Ammon's horn (tissue), 1 donor: ENCODE data around the gene AP3B1.

ENCODE experiments used
- DNase-seq: peaks from one replicate; pipeline ENCODE4 v3.0.0-alpha.2; 2016; ENCODE audit warnings: low spot score

AP3B1 gene

DNA sequence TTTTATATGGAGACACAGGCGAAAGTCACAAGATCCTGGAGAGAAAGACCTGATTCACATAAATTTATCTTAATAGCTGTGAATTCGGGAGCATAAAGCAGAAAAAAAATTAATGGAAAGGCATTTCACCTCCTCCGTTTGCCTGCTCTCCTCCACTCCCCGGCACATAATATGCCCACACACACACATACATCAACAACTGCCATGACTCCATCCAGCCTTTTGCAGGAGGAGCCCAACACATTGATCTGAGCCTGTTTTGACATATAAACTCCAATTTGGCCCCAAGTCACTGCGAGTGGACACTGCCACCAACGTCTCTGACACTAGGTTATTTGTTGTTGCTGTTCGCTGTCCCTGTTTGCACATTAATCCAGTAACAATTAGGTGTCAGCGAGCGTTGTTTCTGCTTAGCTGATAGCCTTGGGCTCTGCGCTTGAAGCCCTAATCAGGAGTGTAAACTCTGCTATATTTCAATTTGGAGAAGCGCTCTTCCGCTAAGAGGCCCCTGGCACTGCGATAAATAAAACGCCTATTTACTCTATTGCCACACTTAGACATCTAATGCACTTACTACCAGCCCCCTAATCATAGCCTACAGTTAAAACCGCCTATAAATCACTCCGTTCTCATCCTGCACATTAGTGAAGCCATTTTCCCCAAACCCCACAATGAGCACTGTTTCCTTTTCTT is 322.6 kb downstream of the AP3B1 start:
- DNase-seq = peak; percentile 16

DNA sequence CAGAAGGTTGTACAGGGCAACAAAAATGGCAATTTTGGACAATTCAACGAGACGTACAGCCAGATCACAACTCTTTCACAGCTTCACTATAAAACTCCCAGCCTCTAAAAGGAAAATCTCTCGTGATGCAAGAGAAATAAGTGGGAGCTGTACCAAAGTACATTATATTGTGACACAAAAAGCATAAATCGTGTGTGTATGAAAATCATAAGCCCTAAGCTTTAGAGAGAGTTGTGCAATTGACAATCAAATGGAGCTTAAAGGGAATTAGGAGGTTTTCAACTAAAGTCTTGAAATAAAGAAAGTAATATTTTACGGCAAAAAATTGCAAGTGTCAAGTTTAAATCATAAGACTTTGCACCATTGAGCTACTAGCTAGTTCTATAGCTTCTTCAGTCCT is 323.6 kb downstream of the AP3B1 start:
- DNase-seq = no peak

DNA sequence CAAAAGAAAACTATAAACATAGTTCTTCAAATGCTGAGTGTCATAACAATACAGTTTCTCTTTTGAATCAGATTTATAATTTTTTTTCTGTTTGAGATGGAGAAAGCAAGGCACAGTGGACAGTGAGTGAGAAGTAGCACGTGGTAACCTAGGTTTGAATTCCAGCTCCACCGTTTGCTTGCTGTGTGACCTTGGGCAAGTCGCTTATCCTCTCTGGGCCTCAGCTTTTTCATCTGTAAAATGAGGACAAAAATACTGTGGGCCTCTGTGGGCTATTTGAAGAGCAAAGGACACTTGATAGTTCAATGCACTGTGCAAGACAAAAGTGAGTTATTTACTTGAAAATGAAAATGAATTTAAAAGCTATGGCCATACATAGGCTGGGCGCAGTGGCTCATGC is 330.7 kb downstream of the AP3B1 start:
- DNase-seq = no peak

DNA sequence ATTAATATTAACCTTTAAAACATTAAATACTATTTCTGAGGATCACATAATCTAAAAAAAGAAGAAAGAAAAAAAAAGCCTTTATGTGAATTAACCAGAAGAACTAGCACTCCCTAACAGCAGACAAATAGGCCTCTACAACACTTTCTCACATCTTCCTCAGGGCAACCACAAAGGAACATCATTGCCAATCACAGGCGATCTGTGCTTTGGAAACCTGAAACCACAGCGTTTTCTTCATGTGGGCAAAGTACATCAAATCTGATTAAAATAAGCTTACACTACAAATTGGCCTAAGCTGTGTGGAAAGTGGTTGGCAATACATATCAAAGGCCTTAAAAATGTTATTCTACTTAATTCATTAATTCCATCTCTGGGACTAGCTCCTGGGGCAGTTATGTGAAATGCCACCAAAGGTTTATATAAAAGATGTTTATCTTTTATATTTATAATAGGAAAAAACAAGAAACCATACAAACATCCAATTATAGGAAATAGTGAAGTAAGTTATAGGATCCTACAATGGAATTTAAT is 333.6 kb downstream of the AP3B1 start:
- DNase-seq = no peak

DNA sequence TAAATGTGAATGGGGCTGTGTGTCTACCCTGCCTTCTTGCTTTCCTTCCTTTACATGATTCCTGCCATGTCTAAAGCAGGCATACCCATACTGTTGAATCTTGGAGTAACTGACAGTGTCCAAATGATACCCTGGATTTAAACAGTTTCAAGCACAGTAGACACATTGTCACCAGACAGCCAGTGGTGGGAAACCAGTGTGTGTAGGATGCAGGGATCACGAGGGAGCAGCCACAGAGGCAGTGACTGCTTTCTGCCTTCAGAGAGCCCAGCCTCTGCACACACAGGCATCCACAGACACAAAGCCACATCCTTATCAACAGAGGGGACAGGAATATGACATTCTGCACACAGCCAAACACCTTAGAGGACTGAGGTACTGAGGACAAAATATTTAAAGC is 334.2 kb downstream of the AP3B1 start:
- peak; percentile 77 for DNase-seq

DNA sequence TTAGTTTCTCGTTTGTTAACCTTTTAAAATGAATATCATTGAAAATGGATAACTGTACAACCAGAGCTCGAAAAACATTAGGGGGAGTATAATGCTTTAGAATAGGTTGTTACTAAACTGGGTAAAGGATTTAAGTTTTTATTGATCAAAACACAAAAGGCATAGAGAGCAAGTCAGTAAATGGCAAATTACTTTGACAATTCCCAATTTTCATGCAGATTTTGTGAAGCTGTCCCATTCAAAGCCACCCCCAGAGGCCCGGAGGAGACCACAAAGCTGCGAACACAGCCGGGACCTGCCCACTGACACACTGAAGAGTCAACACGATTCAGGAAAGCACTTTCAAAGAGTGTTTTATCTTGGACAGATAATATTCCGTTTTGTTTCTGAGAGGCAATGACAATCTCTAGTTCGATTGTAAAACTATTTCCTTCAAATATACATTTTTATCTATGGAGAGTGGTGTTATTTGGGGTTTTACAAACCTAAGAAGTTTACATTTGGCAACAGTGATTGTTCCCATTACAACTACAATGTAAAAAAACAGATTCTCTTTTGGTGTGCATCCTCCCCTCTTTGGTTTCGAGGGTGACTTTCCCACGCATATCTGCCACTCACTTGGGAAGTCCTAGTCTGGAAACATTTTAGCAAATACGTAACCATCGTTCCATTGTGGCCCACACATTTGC is 335.7 kb downstream of the AP3B1 start:
- no peak for DNase-seq

DNA sequence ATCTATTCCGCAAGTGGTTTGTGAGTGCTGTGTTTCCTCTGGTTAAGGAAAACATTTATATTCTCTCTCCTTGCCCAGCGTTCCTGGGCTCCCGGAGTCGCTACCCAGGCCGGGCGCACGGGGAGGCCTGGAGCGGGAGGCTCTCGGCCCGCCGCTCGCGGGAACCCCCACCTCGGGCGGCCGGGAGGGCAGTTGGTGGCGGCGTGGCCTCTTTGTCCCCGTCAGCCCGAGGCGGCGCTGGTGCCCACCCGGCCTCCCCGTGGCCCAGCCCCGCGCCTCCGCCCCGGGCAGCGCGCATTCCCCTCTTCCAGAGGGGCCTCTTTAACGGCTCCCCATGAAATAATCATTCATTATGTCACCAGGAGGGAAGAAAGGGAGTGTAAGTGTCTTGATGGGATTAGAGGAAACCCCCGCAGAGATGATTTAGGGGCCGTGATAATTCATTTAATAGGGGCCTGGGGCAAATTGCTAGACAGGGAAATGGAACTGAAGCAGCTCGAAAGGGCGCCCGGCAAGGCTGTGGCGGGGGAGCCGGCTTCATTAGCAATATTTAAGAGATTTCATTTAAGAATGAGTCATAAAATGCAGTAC is 336.5 kb downstream of the AP3B1 start:
- no peak for DNase-seq

DNA sequence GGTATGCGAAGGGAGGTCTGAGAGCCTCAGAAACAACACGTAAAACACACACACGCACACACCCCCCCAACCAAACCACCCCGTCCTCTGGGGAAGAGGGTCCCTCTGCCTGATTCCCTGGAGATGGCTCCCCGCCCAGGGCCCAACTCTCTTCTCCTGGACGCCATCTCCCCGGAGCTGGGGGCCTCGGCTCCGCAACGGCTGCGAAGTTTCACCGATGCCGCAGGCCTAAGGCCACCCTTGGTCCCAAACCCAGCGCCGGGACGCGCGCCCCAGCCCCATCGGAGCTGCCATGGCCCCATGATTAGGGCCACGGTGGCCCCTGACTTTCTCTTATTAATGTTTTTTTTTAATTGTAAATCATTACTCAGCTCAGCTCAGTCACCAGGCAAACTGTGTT is 337.0 kb downstream of the AP3B1 start:
- DNase-seq = no peak

DNA sequence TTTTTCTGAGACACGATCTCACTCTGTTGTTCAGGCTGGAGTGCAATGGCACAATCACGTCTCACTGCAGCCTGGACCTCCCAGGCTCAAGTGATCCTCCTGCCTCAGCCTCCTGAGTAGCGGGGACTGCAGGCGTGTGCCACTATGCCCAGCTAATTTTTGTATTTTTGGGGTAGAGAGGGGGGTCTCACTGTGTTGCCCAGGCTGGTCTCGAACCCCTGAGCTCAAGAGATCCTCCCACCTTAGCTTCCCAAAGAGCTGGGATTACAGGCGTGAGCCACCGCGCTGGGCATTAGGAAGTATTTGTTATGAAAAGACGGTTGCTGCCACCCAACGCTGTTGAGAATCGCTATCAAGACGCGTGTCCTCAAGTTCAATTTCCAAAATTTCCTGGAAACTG is 337.4 kb downstream of the AP3B1 start:
- DNase-seq = no peak

DNA sequence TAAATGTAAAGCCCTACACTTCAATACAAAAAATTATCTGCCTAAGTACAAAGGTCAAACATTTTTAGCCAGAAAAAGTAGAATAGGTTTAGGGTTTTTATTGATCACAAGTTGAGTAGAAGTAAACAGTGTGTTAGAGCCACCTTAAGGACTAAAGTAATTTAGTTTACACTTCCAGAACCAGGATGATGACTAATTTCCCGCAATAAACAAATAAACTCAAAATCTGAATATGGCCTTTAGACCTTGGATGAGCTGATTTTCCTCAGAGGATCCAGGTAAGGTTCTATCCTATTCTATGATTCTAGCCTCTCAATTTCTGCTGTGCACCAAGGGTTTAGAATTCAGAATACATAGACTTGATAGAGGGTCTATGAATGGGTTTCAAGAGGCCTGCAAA is 338.9 kb downstream of the AP3B1 start:
- no peak for DNase-seq

DNA sequence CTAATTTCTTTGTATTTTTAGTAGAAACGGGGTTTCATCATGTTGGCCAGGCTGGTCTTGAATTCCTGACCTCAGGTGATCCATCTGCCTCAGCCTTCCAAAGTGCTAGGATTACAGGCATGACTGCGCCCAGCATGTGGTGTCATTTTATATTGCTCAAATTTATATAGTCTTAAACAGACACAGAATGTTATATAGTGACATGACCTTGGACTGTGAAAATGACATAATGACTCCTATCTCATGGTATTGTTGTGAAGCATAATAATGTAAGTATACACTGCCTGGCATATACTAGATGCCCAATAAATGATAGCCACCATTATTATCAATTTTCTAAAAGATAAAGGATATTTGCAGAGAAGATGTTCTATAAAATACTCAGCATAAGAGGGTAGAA is 341.1 kb downstream of the AP3B1 start:
- DNase-seq = no peak

DNA sequence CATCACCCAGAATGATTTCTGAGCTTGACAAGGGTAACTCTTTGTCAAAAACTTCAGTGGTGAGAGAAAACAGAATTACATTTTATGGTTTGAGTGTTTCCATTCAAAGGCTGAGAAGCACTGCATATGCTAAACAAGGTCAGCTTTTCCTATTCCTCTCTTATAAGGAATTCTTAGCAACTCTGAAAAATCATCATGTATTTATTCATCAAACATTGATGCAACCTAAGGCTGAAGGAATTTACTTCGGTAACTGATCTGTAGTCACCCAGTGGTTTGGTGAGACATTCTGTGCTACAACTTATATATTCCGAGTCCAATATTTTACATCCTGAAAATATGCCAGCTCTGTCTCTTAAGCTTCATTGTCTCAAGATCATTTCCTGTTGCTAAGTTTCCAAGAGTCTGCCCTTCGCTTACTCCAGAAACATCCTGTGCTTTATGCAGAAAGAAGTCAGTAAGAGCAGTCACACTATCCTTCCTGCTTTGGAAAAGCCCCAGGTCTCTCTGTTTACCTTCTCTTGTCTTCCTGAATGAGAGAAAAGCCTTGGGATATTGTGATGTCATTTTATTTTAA is 341.8 kb downstream of the AP3B1 start:
- no peak for DNase-seq
